Sigmoid colon (tissue), 4 donors: ENCODE results near the gene ANGPTL4.
"Not testable (repeated sequence)": the region's sequence is repeated elsewhere in the genome, so short reads cannot be mapped to it uniquely, and the experiment has no call there.

Experiments used
- CTCF ChIP-seq, 4 experiments: fragments of 450-650 bp in 3 of 4; fragments of 200-600 bp in 1 of 4; IDR thresholded peaks; one replicate each; pipeline ENCODE4 v1.5.1; 2016 to 2019; ENCODE audit warnings: antibody characterized with exemption in 4 of 4, mild to moderate bottlenecking in 3 of 4, moderate library complexity in 2 of 4
- POLR2AphosphoS5 ChIP-seq, 4 donors: sonication (generic); formaldehyde crosslinking; IDR thresholded peaks; one replicate each; pipeline ENCODE4 v1.6.1; 2017; ENCODE audit warnings: antibody characterized with exemption in 4 of 4

GRCh38 chr19:8349629-8350372, 14.2 kb upstream of the ANGPTL4 start:
- TF ChIP-seq CTCF, POLR2AphosphoS5 (IDR thresholded peaks at IDR 0.05): not testable (repeated sequence)
